PC-9 (cell line): Measurements from ENCODE around the gene CCAR1.

Experiments used
- CTCF ChIP-seq: fragments of 200-600 bp; sonication (generic); conservative IDR thresholded peaks from 2 replicates; pipeline ENCODE4 v1.6.1; 2017; ENCODE audit warnings: mixed run types, antibody characterized with exemption, mild to moderate bottlenecking, moderate library complexity
- EZH2 ChIP-seq: fragments of 200-600 bp; sonication (generic); IDR thresholded peaks from 2 replicates; pipeline ENCODE4 v1.8.0; 2017; ENCODE audit warnings: antibody characterized with exemption, low read depth

- no peak for TF ChIP-seq CTCF
- no peak for TF ChIP-seq EZH2
These were observed 35.2 kb downstream of the CCAR1 start for GRCh38 chr10:68756246-68756645.
